ENCODE measurements around the gene OR6P1. TPM values are rescaled to one million over a fixed set of nuclear protein-coding genes. Genes with fewer than 3 reads are reported as not detected.

The OR6P1 gene
- total RNA-seq, 1 experiment from 2014 or later = not detected

DNA sequence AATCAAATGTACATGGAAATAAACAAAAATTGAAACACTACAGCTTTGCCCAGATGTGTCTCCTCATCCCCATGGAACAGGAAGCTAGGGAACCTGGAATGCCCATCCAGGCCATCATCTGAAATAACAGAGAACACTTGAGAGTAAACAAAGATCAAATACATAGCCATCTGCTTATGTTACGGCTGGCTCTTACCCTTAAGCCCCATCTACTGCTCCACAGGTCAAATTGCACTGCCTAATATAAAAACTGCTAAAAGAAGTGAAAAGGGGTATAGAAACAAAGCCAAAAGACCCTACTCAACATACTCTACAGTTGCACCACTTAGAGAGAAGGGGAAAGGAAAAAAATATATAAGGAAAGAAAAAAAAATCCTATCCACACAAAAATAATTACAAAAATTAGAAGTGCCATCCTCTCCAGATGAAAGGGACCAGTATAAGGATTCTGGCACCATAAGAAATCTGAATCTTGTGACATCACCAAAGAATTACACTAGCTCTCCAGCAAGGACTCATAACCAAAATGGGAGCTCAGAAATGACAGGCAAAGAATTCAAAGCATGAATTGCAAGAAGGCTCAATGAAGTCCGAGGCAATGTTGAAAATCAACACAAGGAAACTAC is 43.1 kb downstream of the OR6P1 start:
- peak; percentile 19 for DNase-seq (ENCODE audit: low read depth)
- in situ Hi-C loops (cut with HindIII; ENCODE audit: low pct_unique_long_range_greater_than_20kb, low sequenced_read_pairs) = no loop called here

DNA sequence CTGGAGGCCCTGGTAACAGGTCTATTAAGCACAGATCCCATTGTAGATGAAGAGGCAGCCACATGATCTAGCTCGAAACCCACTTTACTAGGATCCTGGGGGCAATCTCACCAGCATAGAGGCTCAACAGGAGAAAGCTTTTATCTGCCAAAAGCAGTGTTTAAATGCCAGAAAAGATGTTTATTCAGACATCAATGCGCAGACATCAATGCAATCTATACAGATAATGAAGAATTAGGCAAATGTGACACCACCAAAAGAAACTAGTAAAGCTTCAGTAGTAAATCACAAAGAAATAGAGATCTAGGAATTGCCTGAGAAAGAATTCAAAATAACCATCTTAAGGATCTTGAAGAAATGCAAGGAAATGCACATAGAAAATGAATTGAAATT is 48.7 kb downstream of the OR6P1 start:
- in situ Hi-C loops (cut with HindIII; ENCODE audit: low pct_unique_long_range_greater_than_20kb, low sequenced_read_pairs) = no loop called here
- DNase-seq (ENCODE audit: low read depth) = no peak

DNA sequence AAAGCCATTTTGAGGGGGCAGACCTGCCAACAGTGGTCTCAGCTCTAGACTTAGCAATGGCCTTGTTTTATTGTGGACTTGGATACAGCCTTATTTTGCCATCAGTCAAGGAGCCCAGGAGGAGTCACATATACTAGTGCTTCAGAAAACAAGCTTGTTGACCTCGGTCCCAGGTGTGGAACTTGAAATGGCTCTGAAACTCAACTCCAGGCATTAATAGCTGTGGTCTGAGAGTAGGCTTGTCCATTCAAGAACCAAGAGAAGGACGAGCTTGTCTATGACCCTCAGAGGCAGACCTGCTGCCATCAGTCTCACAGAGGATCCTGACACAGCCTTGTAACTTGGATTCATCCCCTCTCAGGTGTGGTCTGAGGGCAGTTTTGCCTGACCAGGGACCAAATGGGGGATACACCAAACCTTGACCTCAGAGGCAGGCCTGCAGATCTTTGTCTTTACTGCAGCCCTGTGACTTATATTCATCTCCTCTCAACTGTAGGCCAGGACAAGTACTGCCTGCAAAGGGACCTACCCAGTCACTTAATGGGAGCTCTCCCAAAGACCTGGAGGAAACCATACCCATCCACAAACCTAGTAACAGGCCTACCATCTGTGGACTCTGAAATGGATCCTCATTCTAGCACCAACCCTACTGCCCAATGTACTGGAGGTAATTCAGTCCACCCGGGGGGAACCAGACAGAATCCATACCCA is 49.3 kb downstream of the OR6P1 start:
- in situ Hi-C loops (cut with HindIII; ENCODE audit: low pct_unique_long_range_greater_than_20kb, low sequenced_read_pairs) = no loop called here

DNA sequence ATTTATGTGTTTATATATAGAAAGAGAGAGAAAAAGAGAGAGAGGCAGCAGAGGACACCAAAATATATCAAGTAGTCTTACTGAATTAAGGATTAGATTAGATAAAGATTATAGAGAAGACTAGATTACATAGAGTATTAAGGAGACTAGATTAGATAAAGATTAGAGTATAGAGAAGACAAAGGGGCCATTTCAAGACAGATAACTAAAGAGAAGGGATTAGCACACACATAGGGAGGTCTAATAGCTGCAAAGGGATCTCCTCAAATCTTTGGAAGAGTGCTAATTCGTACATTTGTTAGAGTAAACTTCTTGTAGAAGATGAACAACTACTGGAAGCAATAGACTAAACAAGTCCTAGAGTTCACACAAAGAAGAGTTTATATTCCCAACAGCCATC is 50.4 kb downstream of the OR6P1 start:
- DNase-seq (ENCODE audit: low read depth) = no peak
- in situ Hi-C loops (cut with HindIII; ENCODE audit: low pct_unique_long_range_greater_than_20kb, low sequenced_read_pairs) = no loop called here

More for the DNA sequence above, 49.3 kb downstream of the OR6P1 start:
- DNase-seq (ENCODE audit: low read depth) = no peak

DNA sequence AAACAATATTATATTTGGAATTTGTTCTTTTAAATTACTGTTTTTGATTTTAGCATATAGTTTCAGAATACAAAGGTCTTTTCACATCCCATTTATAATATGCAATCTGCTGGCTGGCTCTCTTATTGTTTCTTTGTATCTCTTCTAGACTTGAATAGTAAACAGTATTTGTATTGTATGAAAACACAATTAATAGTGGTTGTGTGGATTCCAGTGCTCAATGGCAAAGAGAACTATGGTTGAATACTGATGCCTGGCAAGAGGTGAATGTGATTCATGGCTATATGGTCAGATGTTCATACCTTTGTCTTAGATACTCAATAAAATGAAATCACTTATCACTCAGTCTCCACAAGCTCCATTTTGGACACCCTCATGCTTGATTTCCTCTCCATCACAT is 53.4 kb downstream of the OR6P1 start:
- in situ Hi-C loops (cut with HindIII; ENCODE audit: low pct_unique_long_range_greater_than_20kb, low sequenced_read_pairs) = no loop called here
- no peak for DNase-seq (ENCODE audit: low read depth)

Other genes with a start within 250 kb of the OR6P1 start
- gene CD1B, start 239.0 kb downstream of the OR6P1 start, total RNA-seq (2014; rRNA removed; shearing (Covaris generic); ENCODE audit: low replicate concordance) = not detected in 2 replicates
- not detected in 2 replicates for gene CD1E, start 216.7 kb downstream of the OR6P1 start, total RNA-seq (2014; rRNA removed; shearing (Covaris generic); ENCODE audit: low replicate concordance)
- not detected in 2 replicates for gene OR10T2, start 171.1 kb downstream of the OR6P1 start, total RNA-seq (2014; rRNA removed; shearing (Covaris generic); ENCODE audit: low replicate concordance)
- gene OR10K2, start 144.3 kb downstream of the OR6P1 start, total RNA-seq (2014; rRNA removed; shearing (Covaris generic); ENCODE audit: low replicate concordance) = not detected in 2 replicates
- gene OR10K1, start 108.7 kb downstream of the OR6P1 start, total RNA-seq (2014; rRNA removed; shearing (Covaris generic); ENCODE audit: low replicate concordance) = not detected in 2 replicates
- not detected in 2 replicates for gene OR10R2, start 98.4 kb downstream of the OR6P1 start, total RNA-seq (2014; rRNA removed; shearing (Covaris generic); ENCODE audit: low replicate concordance)
- not detected in 2 replicates for gene OR6Y1, start 16.2 kb downstream of the OR6P1 start, total RNA-seq (2014; rRNA removed; shearing (Covaris generic); ENCODE audit: low replicate concordance)
- not detected in 2 replicates for gene OR10X1, start 9.3 kb upstream of the OR6P1 start, total RNA-seq (2014; rRNA removed; shearing (Covaris generic); ENCODE audit: low replicate concordance)
- not detected in 2 replicates for gene OR10Z1, start 34.7 kb upstream of the OR6P1 start, total RNA-seq (2014; rRNA removed; shearing (Covaris generic); ENCODE audit: low replicate concordance)
- gene SPTA1, start 116.1 kb upstream of the OR6P1 start, total RNA-seq (2014; rRNA removed; shearing (Covaris generic); ENCODE audit: low replicate concordance) = not detected in 2 replicates
- gene OR6K2, start 130.1 kb upstream of the OR6P1 start, total RNA-seq (2014; rRNA removed; shearing (Covaris generic); ENCODE audit: low replicate concordance) = not detected in 2 replicates
- not detected in 2 replicates for gene OR6K3, start 150.1 kb upstream of the OR6P1 start, total RNA-seq (2014; rRNA removed; shearing (Covaris generic); ENCODE audit: low replicate concordance)
- not detected in 2 replicates for gene OR6K6, start 184.1 kb upstream of the OR6P1 start, total RNA-seq (2014; rRNA removed; shearing (Covaris generic); ENCODE audit: low replicate concordance)
- gene OR6N1, start 201.6 kb upstream of the OR6P1 start, total RNA-seq (2014; rRNA removed; shearing (Covaris generic); ENCODE audit: low replicate concordance) = not detected in 2 replicates
- not detected in 2 replicates for gene OR6N2, start 210.6 kb upstream of the OR6P1 start, total RNA-seq (2014; rRNA removed; shearing (Covaris generic); ENCODE audit: low replicate concordance)

Data from Caki2 (cell line).